Activated CD4-positive, alpha-beta T cell treated with anti-CD3 and anti-CD28 coated beads, Interleukin-2, amount 10 ng/mL, durations not matched to agents 24 days and 14 days (primary cell): ENCODE measurements around the gene SORCS3. TPM values are rescaled to one million over a fixed set of nuclear protein-coding genes. Genes with fewer than 3 reads are reported as not detected.

ENCODE experiments used
- DNase-seq: peaks from one replicate; pipeline ENCODE4 v3.0.0; 2022
- H3K27ac Mint-ChIP-seq: one replicate; pipeline ENCODE4 v1.8.0; 2022; ENCODE audit warnings: mild to moderate bottlenecking, mixed read lengths
- H3K27me3 Mint-ChIP-seq: one replicate; pipeline ENCODE4 v1.8.0; 2022; ENCODE audit warnings: mixed read lengths
- H3K36me3 Mint-ChIP-seq: one replicate; pipeline ENCODE4 v1.8.0; 2022; ENCODE audit warnings: low read depth, mild to moderate bottlenecking, mixed read lengths
- H3K4me1 Mint-ChIP-seq: one replicate; pipeline ENCODE4 v1.8.0; 2021; ENCODE audit warnings: mixed read lengths
- H3K4me3 Mint-ChIP-seq: one replicate; pipeline ENCODE4 v1.8.0; 2022; ENCODE audit warnings: mild to moderate bottlenecking, moderate library complexity, mixed read lengths
- H3K9me3 Mint-ChIP-seq: one replicate; pipeline ENCODE4 v1.8.0; 2021; ENCODE audit warnings: mixed read lengths
- intact Hi-C: fragments of 100-400 bp; cut with micrococcal nuclease; formaldehyde crosslinking; loops from one replicate; pipeline ENCODE4 v1.15.1; 2023
- total RNA-seq: library from RNA; stranded (reverse); gene quantifications from 2 replicates; pipeline ENCODE4 v1.2.3, GENCODE V29; 2022

SORCS3 gene
- total RNA-seq, 1 donor from 2014 or later = not detected

- H3K4me3 Mint-ChIP-seq = no peak overlapping the region
- H3K9me3 Mint-ChIP-seq = no peaks in the 10 kb centered on the region
- DNase-seq = no peak
- intact Hi-C loops = no loop called here
- H3K36me3 Mint-ChIP-seq = no peaks in the 10 kb centered on the region
- H3K4me1 Mint-ChIP-seq = no peaks in the 10 kb centered on the region
- H3K27ac Mint-ChIP-seq = no peak overlapping the region
- H3K27me3 Mint-ChIP-seq = no peaks in the 10 kb centered on the region
Measured at GRCh38 chr10:105154736-105155135, 513.6 kb downstream of the SORCS3 start.

GRCh38 chr10:105159268-105159667 is 518.2 kb downstream of the SORCS3 start:
- H3K27ac Mint-ChIP-seq = no peak overlapping the region
- no peaks in the 10 kb centered on the region for H3K36me3 Mint-ChIP-seq
- intact Hi-C loops = no loop called here
- no peak overlapping the region for H3K4me3 Mint-ChIP-seq
- no peaks in the 10 kb centered on the region for H3K9me3 Mint-ChIP-seq
- no peaks in the 10 kb centered on the region for H3K4me1 Mint-ChIP-seq
- DNase-seq = no peak
- no peaks in the 10 kb centered on the region for H3K27me3 Mint-ChIP-seq

GRCh38 chr10:105161149-105161548 is 520.1 kb downstream of the SORCS3 start:
- DNase-seq = no peak
- Mint-ChIP-seq H3K4me1 (no peaks in the 10 kb centered on the region), H3K27me3 (no peaks in the 10 kb centered on the region), H3K4me3 (no peak overlapping the region), H3K27ac (no peak overlapping the region), H3K9me3 (no peaks in the 10 kb centered on the region), H3K36me3 (no peaks in the 10 kb centered on the region)
- intact Hi-C loops = no loop called here

DNA sequence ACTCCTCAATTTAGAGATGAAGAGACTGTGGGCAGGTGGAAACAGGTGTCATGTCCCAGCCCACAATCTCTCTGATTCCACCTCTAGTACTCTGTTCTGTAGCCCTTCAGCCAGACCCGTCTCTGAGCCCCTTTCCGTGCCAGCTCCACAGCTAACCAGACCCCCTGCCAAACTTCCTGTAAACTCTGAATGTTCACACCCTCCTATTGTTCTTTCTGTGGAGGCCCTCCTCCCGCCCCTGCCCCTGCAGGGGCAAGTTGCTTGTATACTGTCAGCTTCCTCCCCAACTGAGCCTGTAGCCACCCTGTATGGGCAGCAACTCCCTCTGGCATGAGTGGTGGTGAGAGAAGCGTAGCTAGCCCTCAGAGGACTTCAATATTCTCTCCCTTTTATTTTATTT is 520.7 kb downstream of the SORCS3 start:
- H3K4me3 Mint-ChIP-seq = no peak overlapping the region
- no peaks in the 10 kb centered on the region for H3K9me3 Mint-ChIP-seq
- H3K27ac Mint-ChIP-seq = no peak overlapping the region
- DNase-seq = no peak
- intact Hi-C loops = no loop called here
- H3K4me1 Mint-ChIP-seq = no peaks in the 10 kb centered on the region
- H3K36me3 Mint-ChIP-seq = no peaks in the 10 kb centered on the region
- H3K27me3 Mint-ChIP-seq = no peaks in the 10 kb centered on the region

- H3K9me3 Mint-ChIP-seq = no peaks in the 10 kb centered on the region
- no peaks in the 10 kb centered on the region for H3K36me3 Mint-ChIP-seq
- H3K4me3 Mint-ChIP-seq = no peak overlapping the region
- no peak for DNase-seq
- intact Hi-C loops = no loop called here
- H3K27me3 Mint-ChIP-seq = no peaks in the 10 kb centered on the region
- no peaks in the 10 kb centered on the region for H3K4me1 Mint-ChIP-seq
- H3K27ac Mint-ChIP-seq = no peak overlapping the region
Measured at GRCh38 chr10:105170521-105170920, 529.4 kb downstream of the SORCS3 start.

- Mint-ChIP-seq H3K4me3 (no peak overlapping the region), H3K36me3 (no peaks in the 10 kb centered on the region)
- intact Hi-C loops = no loop called here
Measured at GRCh38 chr10:105171945-105172344, 530.9 kb downstream of the SORCS3 start.

DNA sequence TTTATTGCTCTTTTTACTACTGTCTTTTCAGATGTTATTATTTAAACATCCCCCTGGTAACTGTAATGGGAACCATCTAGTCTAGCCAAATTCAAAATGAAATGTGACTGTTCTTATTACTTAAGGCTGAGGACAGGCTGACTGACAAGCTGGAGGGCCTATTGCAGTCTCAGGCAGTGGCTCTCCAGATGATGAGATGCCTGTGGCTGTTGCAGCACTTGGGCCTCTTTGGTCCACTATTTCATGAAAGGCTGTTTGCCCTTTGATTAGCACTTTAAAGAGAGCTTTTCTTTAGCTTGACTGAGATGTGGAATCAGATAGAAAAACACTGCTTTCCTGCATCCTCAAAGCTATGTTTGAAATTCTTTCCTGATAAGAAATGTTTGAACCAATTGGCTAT is 540.5 kb downstream of the SORCS3 start:
- H3K36me3 Mint-ChIP-seq = no peaks in the 10 kb centered on the region
- H3K9me3 Mint-ChIP-seq = no peaks in the 10 kb centered on the region
- DNase-seq = no peak
- no peak overlapping the region for H3K27ac Mint-ChIP-seq
- no peak overlapping the region for H3K4me3 Mint-ChIP-seq
- no peaks in the 10 kb centered on the region for H3K27me3 Mint-ChIP-seq
- H3K4me1 Mint-ChIP-seq = no peaks in the 10 kb centered on the region
- intact Hi-C loops = no loop called here

More at GRCh38 chr10:105171945-105172344, 530.9 kb downstream of the SORCS3 start:
- H3K27ac Mint-ChIP-seq = no peak overlapping the region
- H3K27me3 Mint-ChIP-seq = no peaks in the 10 kb centered on the region
- no peaks in the 10 kb centered on the region for H3K9me3 Mint-ChIP-seq
- no peaks in the 10 kb centered on the region for H3K4me1 Mint-ChIP-seq
- no peak for DNase-seq

GRCh38 chr10:105183536-105183935 is 542.4 kb downstream of the SORCS3 start:
- no peak overlapping the region for H3K4me3 Mint-ChIP-seq

GRCh38 chr10:105185161-105185560 is 544.1 kb downstream of the SORCS3 start:
- no peak overlapping the region for H3K4me3 Mint-ChIP-seq
- H3K27me3 Mint-ChIP-seq = no peaks in the 10 kb centered on the region
- no peaks in the 10 kb centered on the region for H3K4me1 Mint-ChIP-seq
- no peaks in the 10 kb centered on the region for H3K36me3 Mint-ChIP-seq
- DNase-seq = no peak
- H3K9me3 Mint-ChIP-seq = no peaks in the 10 kb centered on the region
- H3K27ac Mint-ChIP-seq = no peak overlapping the region
- intact Hi-C loops = no loop called here

More at GRCh38 chr10:105183536-105183935, 542.4 kb downstream of the SORCS3 start:
- no peaks in the 10 kb centered on the region for H3K4me1 Mint-ChIP-seq
- DNase-seq = no peak
- H3K36me3 Mint-ChIP-seq = no peaks in the 10 kb centered on the region
- intact Hi-C loops = no loop called here
- no peaks in the 10 kb centered on the region for H3K9me3 Mint-ChIP-seq
- H3K27ac Mint-ChIP-seq = no peak overlapping the region
- H3K27me3 Mint-ChIP-seq = no peaks in the 10 kb centered on the region

- Mint-ChIP-seq H3K4me3 (no peak overlapping the region), H3K36me3 (no peaks in the 10 kb centered on the region), H3K27me3 (no peaks in the 10 kb centered on the region), H3K9me3 (no peaks in the 10 kb centered on the region), H3K4me1 (no peaks in the 10 kb centered on the region), H3K27ac (no peak overlapping the region)
- DNase-seq = no peak
- intact Hi-C loops = no loop called here
Measured at GRCh38 chr10:105187243-105187642, 546.2 kb downstream of the SORCS3 start.

DNA sequence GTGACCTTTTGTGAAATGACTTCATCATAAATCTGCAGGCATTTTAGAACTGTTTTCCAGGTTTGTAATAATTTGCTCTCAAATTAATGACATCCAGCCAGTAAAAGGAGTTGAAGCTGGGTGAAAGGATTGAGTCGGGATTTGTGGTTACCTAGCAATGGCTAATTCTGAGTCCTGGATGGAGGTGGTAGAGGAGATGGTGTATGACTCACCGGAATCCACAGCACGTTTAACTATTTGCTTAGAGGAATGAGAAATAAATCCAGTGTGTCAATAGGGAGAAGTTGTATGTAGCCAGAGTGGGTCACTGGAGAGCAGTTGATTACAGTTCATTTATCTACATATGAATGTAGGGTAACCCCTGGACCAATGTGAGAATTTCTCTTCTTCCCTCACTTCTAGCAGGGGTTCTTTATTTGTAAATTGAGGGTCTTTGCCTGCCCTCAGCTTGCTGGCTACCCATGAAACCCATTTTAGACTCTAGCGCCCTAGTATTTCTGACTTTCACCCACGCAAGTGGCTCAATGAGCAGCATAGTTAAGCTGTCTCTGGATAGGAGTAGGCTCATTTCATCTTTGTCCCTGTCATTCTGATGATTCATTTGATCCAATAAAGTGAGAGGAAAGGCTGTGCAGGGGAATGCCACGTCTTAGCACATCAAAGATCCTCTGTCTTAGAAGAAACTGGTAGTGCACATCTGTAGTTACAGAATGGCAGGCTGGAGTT is 547.8 kb downstream of the SORCS3 start:
- no peaks in the 10 kb centered on the region for H3K27me3 Mint-ChIP-seq

DNA sequence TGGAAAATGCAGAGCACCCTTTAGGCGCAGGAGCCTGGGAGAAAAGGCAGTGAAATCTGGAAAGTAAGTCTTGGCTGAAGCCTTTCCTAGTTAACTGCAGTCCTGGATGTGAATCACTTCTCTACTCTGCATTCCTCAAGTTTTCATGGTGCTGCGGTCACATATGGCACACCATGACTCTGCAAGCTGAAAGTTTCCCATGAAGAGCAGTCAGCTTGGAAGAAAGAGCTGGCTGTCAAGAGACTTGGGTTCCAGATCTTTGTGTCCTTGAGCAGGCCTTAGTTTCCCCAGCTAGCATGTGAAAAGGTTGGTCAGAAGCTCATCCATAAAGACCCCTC is 548.3 kb downstream of the SORCS3 start:
- Mint-ChIP-seq H3K27ac (no peak overlapping the region), H3K4me3 (no peak overlapping the region), H3K9me3 (no peaks in the 10 kb centered on the region), H3K36me3 (no peaks in the 10 kb centered on the region), H3K27me3 (no peaks in the 10 kb centered on the region), H3K4me1 (no peaks in the 10 kb centered on the region)
- DNase-seq = no peak
- intact Hi-C loops = no loop called here

More for the DNA sequence above, 547.8 kb downstream of the SORCS3 start:
- no peak for DNase-seq
- H3K4me1 Mint-ChIP-seq = no peaks in the 10 kb centered on the region
- intact Hi-C loops = no loop called here
- no peaks in the 10 kb centered on the region for H3K36me3 Mint-ChIP-seq
- no peaks in the 10 kb centered on the region for H3K9me3 Mint-ChIP-seq
- no peak overlapping the region for H3K4me3 Mint-ChIP-seq
- no peak overlapping the region for H3K27ac Mint-ChIP-seq

- no peaks in the 10 kb centered on the region for H3K27me3 Mint-ChIP-seq
- no peaks in the 10 kb centered on the region for H3K9me3 Mint-ChIP-seq
- intact Hi-C loops = no loop called here
- no peaks in the 10 kb centered on the region for H3K36me3 Mint-ChIP-seq
- H3K27ac Mint-ChIP-seq = no peak overlapping the region
- no peak for DNase-seq
- no peak overlapping the region for H3K4me3 Mint-ChIP-seq
- no peaks in the 10 kb centered on the region for H3K4me1 Mint-ChIP-seq
Measured at GRCh38 chr10:105192146-105192545, 551.1 kb downstream of the SORCS3 start.

- Mint-ChIP-seq H3K4me1 (no peaks in the 10 kb centered on the region), H3K4me3 (no peak overlapping the region), H3K27ac (no peak overlapping the region), H3K27me3 (no peaks in the 10 kb centered on the region), H3K36me3 (no peaks in the 10 kb centered on the region), H3K9me3 (no peaks in the 10 kb centered on the region)
- intact Hi-C loops = no loop called here
- DNase-seq = no peak
Measured at GRCh38 chr10:105192861-105193260, 551.8 kb downstream of the SORCS3 start.

- no peak overlapping the region for H3K4me3 Mint-ChIP-seq
- H3K4me1 Mint-ChIP-seq = no peaks in the 10 kb centered on the region
- no peaks in the 10 kb centered on the region for H3K27me3 Mint-ChIP-seq
- intact Hi-C loops = no loop called here
- no peak for DNase-seq
- no peaks in the 10 kb centered on the region for H3K9me3 Mint-ChIP-seq
- no peaks in the 10 kb centered on the region for H3K36me3 Mint-ChIP-seq
- no peak overlapping the region for H3K27ac Mint-ChIP-seq
Measured at GRCh38 chr10:105195831-105196230, 554.7 kb downstream of the SORCS3 start.
